Measurements from ENCODE around the gene TMEM52.

TMEM52 gene

GRCh38 chr1:1948783-1949182 is 29.7 kb upstream of the TMEM52 start:
- H3K4me3 ChIP-seq (ENCODE audit: low read depth, low read length): no peak overlapping the region
- no peak for TF ChIP-seq CTCF (IDR thresholded peaks at IDR 0.05; ENCODE audit: insufficient read depth, low read depth, low read length, missing control alignments)
- DNase-seq (ENCODE audit: low read depth): no peak

- TF ChIP-seq CTCF (IDR thresholded peaks at IDR 0.05; ENCODE audit: insufficient read depth, low read depth, low read length, missing control alignments): no peak
- H3K4me3 ChIP-seq (ENCODE audit: low read depth, low read length): no peak overlapping the region
- DNase-seq (ENCODE audit: low read depth): no peak
Observed at GRCh38 chr1:1947493-1947892, 28.4 kb upstream of the TMEM52 start.

- H3K4me3 ChIP-seq (ENCODE audit: low read depth, low read length): no peak overlapping the region
- TF ChIP-seq CTCF (IDR thresholded peaks at IDR 0.05; ENCODE audit: insufficient read depth, low read depth, low read length, missing control alignments): no peak
- no peak for DNase-seq (ENCODE audit: low read depth)
Observed at GRCh38 chr1:1946540-1946939, 27.5 kb upstream of the TMEM52 start.

GRCh38 chr1:1945782-1946393 is 26.8 kb upstream of the TMEM52 start:
- no peak overlapping the region for H3K4me3 ChIP-seq (ENCODE audit: low read depth, low read length)
- DNase-seq (ENCODE audit: low read depth): no peak
- no peak for TF ChIP-seq CTCF (IDR thresholded peaks at IDR 0.05; ENCODE audit: insufficient read depth, low read depth, low read length, missing control alignments)

- TF ChIP-seq CTCF (IDR thresholded peaks at IDR 0.05; ENCODE audit: insufficient read depth, low read depth, low read length, missing control alignments): peak; percentile 82
- peak; percentile 27 for DNase-seq (ENCODE audit: low read depth)
Observed at GRCh38 chr1:1943834-1944570, 24.9 kb upstream of the TMEM52 start.

GRCh38 chr1:1942753-1943656 is 23.9 kb upstream of the TMEM52 start:
- no peak overlapping the region for H3K4me3 ChIP-seq (ENCODE audit: low read depth, low read length)
- DNase-seq (ENCODE audit: low read depth): no peak
- TF ChIP-seq CTCF (IDR thresholded peaks at IDR 0.05; ENCODE audit: insufficient read depth, low read depth, low read length, missing control alignments): no peak

More at GRCh38 chr1:1943834-1944570, 24.9 kb upstream of the TMEM52 start:
- H3K4me3 ChIP-seq (ENCODE audit: low read depth, low read length): no peak overlapping the region
